H9 (cell line): ENCODE results near the gene PER2. TPM values are rescaled to one million over a fixed set of nuclear protein-coding genes. Genes with fewer than 3 reads are reported as not detected.

Source experiments
- DNase-seq: peaks from one replicate; pipeline ENCODE4 v3.0.0-alpha.2; 2017
- H2AFZ ChIP-seq: one replicate; pipeline ENCODE4 v1.6.1; 2013; ENCODE audit warnings: mild to moderate bottlenecking, low read length, control low read depth, moderate library complexity
- H2AK5ac ChIP-seq: 2 replicates; pipeline ENCODE4 v1.6.1; 2013; ENCODE audit warnings: low read length, control low read depth, mixed read lengths; ENCODE audit not compliant: insufficient read length
- H2BK120ac ChIP-seq: one replicate; pipeline ENCODE4 v1.6.1; 2013; ENCODE audit warnings: low read depth, mild to moderate bottlenecking, low read length, control low read depth, inconsistent platforms; ENCODE audit not compliant: poor library complexity, severe bottlenecking
- H2BK12ac ChIP-seq: 2 replicates; pipeline ENCODE4 v1.6.1; 2013; ENCODE audit warnings: low read length, control low read depth, mixed read lengths, low read depth; ENCODE audit not compliant: insufficient read length
- H2BK15ac ChIP-seq: 2 replicates; pipeline ENCODE4 v1.6.1; 2013; ENCODE audit warnings: low read depth, low read length, control low read depth
- H2BK20ac ChIP-seq: one replicate; pipeline ENCODE4 v1.6.1; 2013; ENCODE audit warnings: low read depth, mild to moderate bottlenecking, low read length, control low read depth, inconsistent platforms; ENCODE audit not compliant: poor library complexity, severe bottlenecking
- H2BK5ac ChIP-seq: 2 replicates; pipeline ENCODE4 v1.6.1; 2013; ENCODE audit warnings: low read length, control low read depth, mixed read lengths; ENCODE audit not compliant: insufficient read length
- H3K14ac ChIP-seq: 2 replicates; pipeline ENCODE4 v1.6.1; 2013; ENCODE audit warnings: low read length, control low read depth; ENCODE audit not compliant: insufficient read depth
- H3K18ac ChIP-seq: 2 replicates; pipeline ENCODE4 v1.6.1; 2013; ENCODE audit warnings: low read depth, mild to moderate bottlenecking, mixed read lengths, low read length, control low read depth; ENCODE audit not compliant: insufficient read length
- H3K23ac ChIP-seq: 2 replicates; pipeline ENCODE4 v1.6.1; 2013; ENCODE audit warnings: low read length, control low read depth, mixed read lengths, low read depth; ENCODE audit not compliant: insufficient read length
- H3K23me2 ChIP-seq: 2 replicates; pipeline ENCODE4 v1.6.1; 2013; ENCODE audit warnings: low read depth, mild to moderate bottlenecking, mixed read lengths, low read length, control low read depth; ENCODE audit not compliant: insufficient read length, poor library complexity, severe bottlenecking
- H3K27ac ChIP-seq: 2 replicates; pipeline ENCODE4 v1.5.1; 2013; ENCODE audit warnings: low read length, control low read depth, mixed read lengths, low read depth; ENCODE audit not compliant: insufficient read length
- H3K27me3 ChIP-seq: 2 replicates; pipeline ENCODE4 v1.6.1; 2013; ENCODE audit warnings: low read length, control low read depth, inconsistent platforms; ENCODE audit not compliant: insufficient read depth
- H3K4ac ChIP-seq: 2 replicates; pipeline ENCODE4 v1.6.1; 2013; ENCODE audit warnings: low read depth, mild to moderate bottlenecking, control low read depth, inconsistent platforms, low read length, moderate library complexity
- H3K4me1 ChIP-seq: 2 replicates; pipeline ENCODE4 v1.6.1; 2013; ENCODE audit warnings: low read length, control low read depth, inconsistent platforms; ENCODE audit not compliant: insufficient read depth
- H3K4me2 ChIP-seq: 2 replicates; pipeline ENCODE4 v1.6.1; 2013; ENCODE audit warnings: low read length, control low read depth, mixed read lengths; ENCODE audit not compliant: insufficient read length, insufficient read depth
- H3K56ac ChIP-seq: 2 replicates; pipeline ENCODE4 v1.6.1; 2013; ENCODE audit warnings: low read depth, mild to moderate bottlenecking, mixed read lengths, low read length, control low read depth; ENCODE audit not compliant: insufficient read length
- H3K79me1 ChIP-seq: 2 replicates; pipeline ENCODE4 v1.6.1; 2013; ENCODE audit warnings: low read depth, mild to moderate bottlenecking, moderate library complexity, low read length, control low read depth, inconsistent platforms; ENCODE audit not compliant: insufficient read depth, poor library complexity, severe bottlenecking
- H3K79me2 ChIP-seq: 2 replicates; pipeline ENCODE4 v1.6.1; 2013; ENCODE audit warnings: low read length, control low read depth, inconsistent platforms; ENCODE audit not compliant: insufficient read depth
- H3K9ac ChIP-seq: 2 replicates; pipeline ENCODE4 v1.6.1; 2013; ENCODE audit warnings: low read length, control low read depth, mixed read lengths; ENCODE audit not compliant: insufficient read length; ENCODE audit errors: extremely low read depth
- H3K9me3 ChIP-seq: one replicate; pipeline ENCODE4 v1.6.1; 2013; ENCODE audit warnings: low read depth, low read length, inconsistent platforms; ENCODE audit not compliant: control insufficient read depth
- H3T11ph ChIP-seq: one replicate; pipeline ENCODE4 v1.6.1; 2013; ENCODE audit warnings: mild to moderate bottlenecking, low read length, control low read depth, inconsistent platforms
- H4K20me1 ChIP-seq: one replicate; pipeline ENCODE4 v1.6.1; 2013; ENCODE audit not compliant: control insufficient read depth, insufficient read length, insufficient read depth
- H4K5ac ChIP-seq: 2 replicates; pipeline ENCODE4 v1.6.1; 2013; ENCODE audit warnings: low read depth, mild to moderate bottlenecking, mixed read lengths, low read length, control low read depth; ENCODE audit not compliant: insufficient read length
- H4K8ac ChIP-seq: replicated peaks from 2 replicates; pipeline ENCODE4 v1.6.1; 2013; ENCODE audit warnings: low read length, control low read depth, mixed read lengths, low read depth; ENCODE audit not compliant: insufficient read length
- H4K91ac ChIP-seq: 2 replicates; pipeline ENCODE4 v1.6.1; 2013; ENCODE audit warnings: low read depth, mild to moderate bottlenecking, moderate library complexity, mixed read lengths, low read length, control low read depth; ENCODE audit not compliant: insufficient read length
- H3K27ac Mint-ChIP-seq, 3 experiments: 2 replicates in 2 of 3; 3 replicates in 1 of 3; pipeline ENCODE4 v1.8.0; 2020 to 2021; ENCODE audit warnings: mixed read lengths in 3 of 3, mild to moderate bottlenecking in 1 of 3, moderate library complexity in 1 of 3
- H3K27me3 Mint-ChIP-seq: 2 replicates; pipeline ENCODE4 v1.8.0; 2021; ENCODE audit warnings: low read depth, mild to moderate bottlenecking, moderate library complexity, mixed read lengths
- H3K36me3 Mint-ChIP-seq, 3 experiments: 2 replicates in 2 of 3; 3 replicates in 1 of 3; pipeline ENCODE4 v1.8.0; 2020 to 2021; ENCODE audit warnings: low read depth in 3 of 3, mixed read lengths in 3 of 3; ENCODE audit not compliant: insufficient read depth in 1 of 3
- H3K4me1 Mint-ChIP-seq, 2 experiments: 2 replicates each; pipeline ENCODE4 v1.8.0; 2020; ENCODE audit warnings: mixed read lengths in 2 of 2
- H3K4me3 Mint-ChIP-seq, 2 experiments: 2 replicates in 1 of 2; 3 replicates in 1 of 2; pipeline ENCODE4 v1.8.0; 2020 to 2021; ENCODE audit warnings: mild to moderate bottlenecking in 2 of 2, mixed read lengths in 2 of 2, moderate library complexity in 1 of 2
- H3K9me3 Mint-ChIP-seq, 2 experiments: 2 replicates in 1 of 2; 3 replicates in 1 of 2; pipeline ENCODE4 v1.8.0; 2020; ENCODE audit warnings: mild to moderate bottlenecking in 2 of 2, mixed read lengths in 2 of 2, moderate library complexity in 1 of 2
- CTCF ChIP-seq: fragments of 200-600 bp; sonication (generic); conservative IDR thresholded peaks from 3 replicates; pipeline ENCODE4 v1.8.0; 2021; ENCODE audit warnings: antibody characterized with exemption, mild to moderate bottlenecking
- WGBS: extraction: QIAGEN DNeasy Blood & Tissue Kit; methylation state at CpG from one replicate; pipeline ENCODE4 v1.1.7; 2013; ENCODE audit warnings: missing lambda C conversion rate, low lambda C conversion rate, mixed read lengths; ENCODE audit not compliant: insufficient read length; ENCODE audit errors: extremely low coverage; 5-methylcytosine and 5-hydroxymethylcytosine counted together
- total RNA-seq: library from RNA; stranded (reverse); gene quantifications from 2 replicates; pipeline ENCODE4 v1.2.1, GENCODE V29; 2021

PER2 gene
- total RNA-seq, 1 experiment from 2014 or later: 12.9 TPM

GRCh38 chr2:238230699-238231098 lies 57.7 kb downstream of the PER2 start:
- Mint-ChIP-seq H3K4me1 (peaks cover 12 to 14% of the 10 kb centered on the region in 2 experiments), H3K9me3 (no peaks in the 10 kb centered on the region; a peak in 2 of 5 replicates), H3K27me3 (peaks cover 73% of the 10 kb centered on the region), H3K36me3 (peaks cover 0 to 2% (median 0%) of the 10 kb centered on the region in 3 experiments; a peak in 2 of 7 replicates), H3K4me3 (peak overlapping the region; percentile 76 to 85), H3K27ac (no peak overlapping the region)
- no peak overlapping the region for H2BK120ac ChIP-seq
- no peak overlapping the region for H2BK20ac ChIP-seq
- no peak overlapping the region for H2BK12ac ChIP-seq
- H3K27ac ChIP-seq: no peak overlapping the region
- no peak overlapping the region for H3K14ac ChIP-seq
- no peak overlapping the region for H2AFZ ChIP-seq
- DNase-seq: no peak
- no CpG with 5 or more reads among the region's 5 CpGs for WGBS
- H4K91ac ChIP-seq: no peak overlapping the region
- no peak overlapping the region for H3K9ac ChIP-seq
- H3K9me3 ChIP-seq: no peaks in the 10 kb centered on the region
- H3K18ac ChIP-seq: no peak overlapping the region
- no peak overlapping the region for H3T11ph ChIP-seq
- H3K27me3 ChIP-seq: peaks cover 11% of the 10 kb centered on the region; the same call in 1 of the 2 replicates
- peak overlapping the region; percentile 68 for H3K4me2 ChIP-seq
- H2BK5ac ChIP-seq: no peak overlapping the region
- H2BK15ac ChIP-seq: no peak overlapping the region
- H3K4me1 ChIP-seq: peaks cover 3% of the 10 kb centered on the region; the same call in 1 of the 2 replicates
- H4K8ac ChIP-seq: no peak overlapping the region
- H3K23ac ChIP-seq: no peak overlapping the region
- no peaks in the 10 kb centered on the region for H4K20me1 ChIP-seq
- TF ChIP-seq CTCF: no peak
- no peak overlapping the region for H3K4ac ChIP-seq
- peaks cover 12% of the 10 kb centered on the region for H3K23me2 ChIP-seq
- no peak overlapping the region for H2AK5ac ChIP-seq
- no peaks in the 10 kb centered on the region for H3K79me1 ChIP-seq
- no peaks in the 10 kb centered on the region for H3K79me2 ChIP-seq
- H4K5ac ChIP-seq: no peak overlapping the region
- no peak overlapping the region for H3K56ac ChIP-seq
